SK-N-SH (cell line): Measurements from ENCODE around the gene SNRPE.

ENCODE experiments used
- EP300 ChIP-seq, 2 experiments: IDR thresholded peaks; 2 replicates each; pipeline versions ENCODE4 v1.4.0 to v1.6.1; 2012; ENCODE audit warnings: borderline replicate concordance in 1 of 2, low read depth in 1 of 2, low read length in 1 of 2
- EZH2phosphoT487 ChIP-seq: fragments of 200-600 bp; sonication (generic); IDR thresholded peaks from 2 replicates; pipeline ENCODE4 v1.6.1; 2017; ENCODE audit warnings: low read depth, mixed run types, mild to moderate bottlenecking, antibody characterized with exemption, moderate library complexity, borderline replicate concordance
- FOXJ3 ChIP-seq: sonication (generic); formaldehyde crosslinking; IDR thresholded peaks from 2 replicates; pipeline ENCODE4 v1.5.1; 2020; ENCODE audit warnings: mild to moderate bottlenecking, missing genetic modification reagents
- GATA2 ChIP-seq: sonication (generic); formaldehyde crosslinking; IDR thresholded peaks from 2 replicates; pipeline ENCODE4 v1.5.0; 2020; ENCODE audit warnings: mild to moderate bottlenecking, missing genetic modification reagents
- JUND ChIP-seq: IDR thresholded peaks from 2 replicates; pipeline ENCODE4 v1.4.0; 2012
- MXI1 ChIP-seq: IDR thresholded peaks from 2 replicates; pipeline ENCODE4 v1.6.1; 2012; ENCODE audit warnings: mild to moderate bottlenecking, low read depth, low read length, improper control_type of control experiment
- POLR2AphosphoS5 ChIP-seq: IDR thresholded peaks from 2 replicates; pipeline ENCODE4 v1.6.1; 2012; ENCODE audit warnings: low read depth, low read length
- TAF1 ChIP-seq: IDR thresholded peaks from 2 replicates; pipeline ENCODE4 v1.6.1; 2012; ENCODE audit warnings: low read depth, mild to moderate bottlenecking, low read length, moderate library complexity, borderline replicate concordance
- TCF12 ChIP-seq: IDR thresholded peaks from 2 replicates; pipeline ENCODE4 v1.4.0; 2012
- YY1 ChIP-seq: IDR thresholded peaks from 2 replicates; pipeline ENCODE4 v1.4.0; 2012; ENCODE audit warnings: low read depth, mild to moderate bottlenecking
- TF ChIP-seq, protein P1 (sequence below): fragments of 200-600 bp; sonication (generic); IDR thresholded peaks from 2 replicates; pipeline ENCODE4 v1.6.1; 2017; ENCODE audit warnings: antibody characterized with exemption, mild to moderate bottlenecking, moderate library complexity
- TF ChIP-seq, protein P2 (sequence below): IDR thresholded peaks from 2 replicates; pipeline ENCODE4 v1.4.0; 2012; ENCODE audit warnings: low read depth, borderline replicate concordance
- TF ChIP-seq, protein P3 (sequence below): fragments of 150-350 bp; IDR thresholded peaks from 2 replicates; pipeline ENCODE4 v1.6.1; 2017; ENCODE audit warnings: antibody characterized with exemption, low read length, low read depth, borderline replicate concordance
- TF ChIP-seq, protein P4 (sequence below): IDR thresholded peaks from 2 replicates; pipeline ENCODE4 v1.4.0; 2012; ENCODE audit warnings: low read depth

DNA sequence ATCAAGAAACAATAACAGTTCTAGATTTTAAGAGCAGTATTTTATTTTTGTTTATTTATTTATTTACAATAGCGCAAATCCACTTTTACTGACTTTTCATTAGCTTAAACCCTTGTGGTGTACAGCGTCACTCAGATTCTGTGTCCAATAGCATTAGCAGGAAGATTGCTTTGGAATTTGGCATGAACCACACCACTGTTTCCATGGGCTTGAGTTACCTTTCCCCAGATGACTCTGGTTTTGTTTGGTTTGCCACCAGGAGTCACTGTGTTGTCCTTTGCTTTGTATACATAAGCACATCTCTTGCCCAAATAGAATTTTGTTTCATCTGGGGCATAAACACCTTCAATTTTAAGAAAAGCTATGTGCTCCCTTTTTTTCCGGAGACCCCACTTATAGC, 25.9 kb upstream of the SNRPE start:
- no peak for TF ChIP-seq GATA2 (CRISPR knock-in tag)
- TF ChIP-seq TCF12, result no peak
- no peak for TF ChIP-seq EP300 (IDR thresholded peaks at IDR 0.05; ENCODE audit: borderline replicate concordance in 1 of 2, low read depth in 1 of 2, low read length in 1 of 2)
- TF ChIP-seq, protein P1, sequence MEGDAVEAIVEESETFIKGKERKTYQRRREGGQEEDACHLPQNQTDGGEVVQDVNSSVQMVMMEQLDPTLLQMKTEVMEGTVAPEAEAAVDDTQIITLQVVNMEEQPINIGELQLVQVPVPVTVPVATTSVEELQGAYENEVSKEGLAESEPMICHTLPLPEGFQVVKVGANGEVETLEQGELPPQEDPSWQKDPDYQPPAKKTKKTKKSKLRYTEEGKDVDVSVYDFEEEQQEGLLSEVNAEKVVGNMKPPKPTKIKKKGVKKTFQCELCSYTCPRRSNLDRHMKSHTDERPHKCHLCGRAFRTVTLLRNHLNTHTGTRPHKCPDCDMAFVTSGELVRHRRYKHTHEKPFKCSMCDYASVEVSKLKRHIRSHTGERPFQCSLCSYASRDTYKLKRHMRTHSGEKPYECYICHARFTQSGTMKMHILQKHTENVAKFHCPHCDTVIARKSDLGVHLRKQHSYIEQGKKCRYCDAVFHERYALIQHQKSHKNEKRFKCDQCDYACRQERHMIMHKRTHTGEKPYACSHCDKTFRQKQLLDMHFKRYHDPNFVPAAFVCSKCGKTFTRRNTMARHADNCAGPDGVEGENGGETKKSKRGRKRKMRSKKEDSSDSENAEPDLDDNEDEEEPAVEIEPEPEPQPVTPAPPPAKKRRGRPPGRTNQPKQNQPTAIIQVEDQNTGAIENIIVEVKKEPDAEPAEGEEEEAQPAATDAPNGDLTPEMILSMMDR, result peak; percentile 17; the same call in 1 of the 2 replicates
- no peak for TF ChIP-seq MXI1
- TF ChIP-seq EZH2phosphoT487, result no peak
- no peak for TF ChIP-seq TAF1
- no peak for TF ChIP-seq JUND
- TF ChIP-seq, protein P2, sequence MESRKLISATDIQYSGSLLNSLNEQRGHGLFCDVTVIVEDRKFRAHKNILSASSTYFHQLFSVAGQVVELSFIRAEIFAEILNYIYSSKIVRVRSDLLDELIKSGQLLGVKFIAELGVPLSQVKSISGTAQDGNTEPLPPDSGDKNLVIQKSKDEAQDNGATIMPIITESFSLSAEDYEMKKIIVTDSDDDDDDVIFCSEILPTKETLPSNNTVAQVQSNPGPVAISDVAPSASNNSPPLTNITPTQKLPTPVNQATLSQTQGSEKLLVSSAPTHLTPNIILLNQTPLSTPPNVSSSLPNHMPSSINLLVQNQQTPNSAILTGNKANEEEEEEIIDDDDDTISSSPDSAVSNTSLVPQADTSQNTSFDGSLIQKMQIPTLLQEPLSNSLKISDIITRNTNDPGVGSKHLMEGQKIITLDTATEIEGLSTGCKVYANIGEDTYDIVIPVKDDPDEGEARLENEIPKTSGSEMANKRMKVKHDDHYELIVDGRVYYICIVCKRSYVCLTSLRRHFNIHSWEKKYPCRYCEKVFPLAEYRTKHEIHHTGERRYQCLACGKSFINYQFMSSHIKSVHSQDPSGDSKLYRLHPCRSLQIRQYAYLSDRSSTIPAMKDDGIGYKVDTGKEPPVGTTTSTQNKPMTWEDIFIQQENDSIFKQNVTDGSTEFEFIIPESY, result no peak
- no peak for TF ChIP-seq POLR2AphosphoS5
- TF ChIP-seq, protein P3, sequence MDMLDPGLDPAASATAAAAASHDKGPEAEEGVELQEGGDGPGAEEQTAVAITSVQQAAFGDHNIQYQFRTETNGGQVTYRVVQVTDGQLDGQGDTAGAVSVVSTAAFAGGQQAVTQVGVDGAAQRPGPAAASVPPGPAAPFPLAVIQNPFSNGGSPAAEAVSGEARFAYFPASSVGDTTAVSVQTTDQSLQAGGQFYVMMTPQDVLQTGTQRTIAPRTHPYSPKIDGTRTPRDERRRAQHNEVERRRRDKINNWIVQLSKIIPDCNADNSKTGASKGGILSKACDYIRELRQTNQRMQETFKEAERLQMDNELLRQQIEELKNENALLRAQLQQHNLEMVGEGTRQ, result no peak
- TF ChIP-seq, protein P4, sequence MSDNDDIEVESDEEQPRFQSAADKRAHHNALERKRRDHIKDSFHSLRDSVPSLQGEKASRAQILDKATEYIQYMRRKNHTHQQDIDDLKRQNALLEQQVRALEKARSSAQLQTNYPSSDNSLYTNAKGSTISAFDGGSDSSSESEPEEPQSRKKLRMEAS, result no peak
- TF ChIP-seq YY1, result no peak
- TF ChIP-seq FOXJ3 (CRISPR knock-in tag), result no peak
